Prostate gland (tissue), 2 donors: Measurements from ENCODE around the gene RAB4A. TPM values are rescaled to one million over a fixed set of nuclear protein-coding genes. Genes with fewer than 3 reads are reported as not detected.

Experiments
- DNase-seq: peaks from one replicate; pipeline ENCODE4 v3.0.0-alpha.2; 2019; ENCODE audit warnings: low spot score
- H3K27ac ChIP-seq, 2 donors: fragments of 200-600 bp; sonication (generic); 2 replicates each; pipeline ENCODE4 v1.5.1; 2017 to 2019
- H3K27me3 ChIP-seq: fragments of 200-600 bp; sonication (generic); replicated peaks from 2 replicates; pipeline ENCODE4 v1.5.1; 2019; ENCODE audit not compliant: insufficient read depth
- H3K36me3 ChIP-seq, 2 donors: fragments of 200-600 bp; sonication (generic); 1 replicate in 1 of 2; 2 replicates in 1 of 2; pipeline versions ENCODE4 v1.5.1 to v1.8.1; 2017 to 2019
- H3K4me1 ChIP-seq: fragments of 200-600 bp; sonication (generic); replicated peaks from 2 replicates; pipeline ENCODE4 v1.5.1; 2019
- H3K4me3 ChIP-seq, 2 donors: fragments of 200-600 bp; sonication (generic); 2 replicates each; pipeline ENCODE4 v1.5.1; 2017 to 2019
- H3K9me3 ChIP-seq: fragments of 200-600 bp; sonication (generic); 2 replicates; pipeline ENCODE4 v1.5.1; 2017
- CTCF ChIP-seq, 4 experiments: fragments of 200-600 bp in 2 of 4; fragments of 450-650 bp in 2 of 4; sonication (generic) in 2 of 4; IDR thresholded peaks; 1 replicate in 3 of 4; 2 replicates in 1 of 4; pipeline ENCODE4 v1.5.1; 2016 to 2019; ENCODE audit warnings: antibody characterized with exemption in 4 of 4, mild to moderate bottlenecking in 2 of 4, moderate library complexity in 2 of 4
- POLR2A ChIP-seq: fragments of 450-650 bp; IDR thresholded peaks from one replicate; pipeline ENCODE4 v1.6.1; 2016; ENCODE audit warnings: antibody characterized with exemption, mild to moderate bottlenecking
- POLR2AphosphoS5 ChIP-seq: sonication (generic); formaldehyde crosslinking; IDR thresholded peaks from one replicate; pipeline ENCODE4 v1.6.1; 2017; ENCODE audit warnings: antibody characterized with exemption
- WGBS: methylation state at CpG from one replicate; pipeline ENCODE4 v1.1.5; 2018; 5-methylcytosine and 5-hydroxymethylcytosine counted together
- intact Hi-C: fragments of 100-400 bp; cut with DNase I; formaldehyde crosslinking; loops from one replicate; pipeline ENCODE4 v1.14.2; 2022
- total RNA-seq, 2 donors: library from RNA; depleted of rRNA; stranded (reverse); fragments of >200 nt; gene quantifications; one replicate each; pipeline ENCODE4 v1.1.0, GENCODE V29; 2016

The RAB4A gene
- total RNA-seq, 2 donors from 2014 or later, result 53.6 to 106 TPM

GRCh38 chr1:229282295-229282823, 11.4 kb downstream of the RAB4A start:
- Histone ChIP-seq H3K4me3 (no peak overlapping the region), H3K4me1 (peaks cover 10% of the 10 kb centered on the region), H3K27me3 (no peaks in the 10 kb centered on the region), H3K36me3 (no peaks in the 10 kb centered on the region), H3K27ac (peak overlapping the region in 1 of 2 donors; percentile 33), H3K9me3 (no peaks in the 10 kb centered on the region)
- WGBS, result 100% methylated on average over 1 of the region's 1 CpG
- no peak for DNase-seq
- TF ChIP-seq CTCF (IDR thresholded peaks at IDR 0.05) (no peak), POLR2AphosphoS5 (no peak), POLR2A (no peak)
- intact Hi-C loops, result no loop called here

- Histone ChIP-seq H3K27ac (peak overlapping the region in 1 of 2 donors; percentile 33), H3K4me1 (peaks cover 10% of the 10 kb centered on the region), H3K4me3 (no peak overlapping the region), H3K27me3 (no peaks in the 10 kb centered on the region), H3K9me3 (no peaks in the 10 kb centered on the region), H3K36me3 (no peaks in the 10 kb centered on the region)
- no peak for DNase-seq
- intact Hi-C loops, result no loop called here
- TF ChIP-seq POLR2AphosphoS5 (no peak), CTCF (IDR thresholded peaks at IDR 0.05) (no peak), POLR2A (no peak)
- 88% methylated on average over 3 of the region's 3 CpGs for WGBS
Measured at GRCh38 chr1:229283183-229283611, 12.3 kb downstream of the RAB4A start.

GRCh38 chr1:229284887-229285286, 14.0 kb downstream of the RAB4A start:
- H3K27me3 ChIP-seq, result no peaks in the 10 kb centered on the region
- H3K27ac ChIP-seq, result peak overlapping the region; percentile 39 to 67
- H3K4me1 ChIP-seq, result peaks cover 10% of the 10 kb centered on the region
- no peak for TF ChIP-seq CTCF (IDR thresholded peaks at IDR 0.05)
- TF ChIP-seq POLR2AphosphoS5, result no peak
- no peak for TF ChIP-seq POLR2A
- H3K9me3 ChIP-seq, result no peaks in the 10 kb centered on the region
- intact Hi-C loops, result no loop called here
- no peaks in the 10 kb centered on the region for H3K36me3 ChIP-seq
- H3K4me3 ChIP-seq, result no peak overlapping the region
- 93% methylated on average over 3 of the region's 3 CpGs for WGBS
- DNase-seq, result no peak

GRCh38 chr1:229285440-229285839, 14.5 kb downstream of the RAB4A start:
- DNase-seq, result no peak
- Histone ChIP-seq H3K9me3 (no peaks in the 10 kb centered on the region), H3K27ac (peak overlapping the region in 1 of 2 donors; percentile 67), H3K4me1 (peaks cover 10% of the 10 kb centered on the region), H3K36me3 (no peaks in the 10 kb centered on the region), H3K4me3 (no peak overlapping the region), H3K27me3 (no peaks in the 10 kb centered on the region)
- intact Hi-C loops, result no loop called here
- WGBS, result 72% methylated on average over 2 of the region's 2 CpGs
- TF ChIP-seq POLR2A (no peak), POLR2AphosphoS5 (no peak), CTCF (IDR thresholded peaks at IDR 0.05) (no peak)

GRCh38 chr1:229286099-229286766, 15.3 kb downstream of the RAB4A start:
- intact Hi-C loops, result no loop called here
- no peaks in the 10 kb centered on the region for H3K36me3 ChIP-seq
- no peak overlapping the region for H3K4me3 ChIP-seq
- WGBS, result 65% methylated on average over 2 of the region's 2 CpGs
- H3K9me3 ChIP-seq, result no peaks in the 10 kb centered on the region
- no peak for TF ChIP-seq POLR2A
- TF ChIP-seq POLR2AphosphoS5, result no peak
- no peak for TF ChIP-seq CTCF (IDR thresholded peaks at IDR 0.05)
- H3K4me1 ChIP-seq, result peaks cover 5% of the 10 kb centered on the region
- peak overlapping the region in 1 of 2 donors; percentile 47 for H3K27ac ChIP-seq
- DNase-seq, result no peak
- no peaks in the 10 kb centered on the region for H3K27me3 ChIP-seq
